ENCODE data around the gene PRKD1. TPM values are rescaled to one million over a fixed set of nuclear protein-coding genes. Genes with fewer than 3 reads are reported as not detected.
A peak's percentile ranks its signal among the peaks of the same experiment; 100 is the strongest.

PRKD1 gene
- total RNA-seq, 4 donors from 2014 or later = 1.2 to 6.7 (median 2.3) TPM

GRCh38 chr14:29926228-29926627 lies 1.4 kb downstream of the PRKD1 start:
- DNase-seq (ENCODE audit: low spot score in 2 of 2) = no peak
- WGBS, 2 donors = 20 to 23% methylated on average over 8 of the region's 8 CpGs
- H3K4me3 ChIP-seq (ENCODE audit: low read depth, poor library complexity, severe bottlenecking) = peak overlapping the region; percentile 24
- intact Hi-C loops (cut with DNase I; ENCODE audit: low total_unique reads) = no loop called here
- no peak for TF ChIP-seq CTCF (IDR thresholded peaks at IDR 0.05)
- TF ChIP-seq POLR2A (IDR thresholded peaks at IDR 0.05) = no peak

- intact Hi-C loops (cut with DNase I; ENCODE audit: low total_unique reads) = no loop called here
- no peak overlapping the region for H3K4me3 ChIP-seq (ENCODE audit: low read depth, poor library complexity, severe bottlenecking)
- no peak for DNase-seq (ENCODE audit: low spot score in 2 of 2)
- no peak for TF ChIP-seq POLR2A (IDR thresholded peaks at IDR 0.05)
- TF ChIP-seq CTCF (IDR thresholded peaks at IDR 0.05) = no peak
- WGBS, 2 donors = 56 to 73% methylated on average over 3 of the region's 3 CpGs
Measured at GRCh38 chr14:29925736-29926135, 1.9 kb downstream of the PRKD1 start.

- intact Hi-C loops (cut with DNase I; ENCODE audit: low total_unique reads) = no loop called here
- no peak overlapping the region for H3K4me3 ChIP-seq (ENCODE audit: low read depth, poor library complexity, severe bottlenecking)
- DNase-seq (ENCODE audit: low spot score in 2 of 2) = no peak
- TF ChIP-seq POLR2A (IDR thresholded peaks at IDR 0.05) = no peak
- TF ChIP-seq CTCF (IDR thresholded peaks at IDR 0.05) = no peak
- 79 to 84% methylated on average over 5 of the region's 5 CpGs for WGBS, 2 donors
Measured at GRCh38 chr14:29925101-29925722, 2.4 kb downstream of the PRKD1 start.

GRCh38 chr14:29919845-29920244 lies 7.8 kb downstream of the PRKD1 start:
- H3K4me3 ChIP-seq (ENCODE audit: low read depth, poor library complexity, severe bottlenecking) = no peak overlapping the region
- 89 to 96% methylated on average over 2 of the region's 2 CpGs for WGBS, 2 donors
- intact Hi-C loops (cut with DNase I; ENCODE audit: low total_unique reads) = no loop called here
- no peak for DNase-seq (ENCODE audit: low spot score in 2 of 2)
- no peak for TF ChIP-seq POLR2A (IDR thresholded peaks at IDR 0.05)
- no peak for TF ChIP-seq CTCF (IDR thresholded peaks at IDR 0.05)

- intact Hi-C loops (cut with DNase I; ENCODE audit: low total_unique reads) = no loop called here
- 66 to 76% methylated on average over 2 of the region's 2 CpGs for WGBS, 2 donors
- no peak overlapping the region for H3K4me3 ChIP-seq (ENCODE audit: low read depth, poor library complexity, severe bottlenecking)
- no peak for DNase-seq (ENCODE audit: low spot score in 2 of 2)
- no peak for TF ChIP-seq POLR2A (IDR thresholded peaks at IDR 0.05)
- TF ChIP-seq CTCF (IDR thresholded peaks at IDR 0.05) = no peak
Measured at GRCh38 chr14:29918981-29919380, 8.7 kb downstream of the PRKD1 start.

- intact Hi-C loops (cut with DNase I; ENCODE audit: low total_unique reads) = no loop called here
- no peak overlapping the region for H3K4me3 ChIP-seq (ENCODE audit: low read depth, poor library complexity, severe bottlenecking)
- no peak for DNase-seq (ENCODE audit: low spot score in 2 of 2)
- WGBS, 2 donors = 94% methylated on average over 5 of the region's 5 CpGs
- no peak for TF ChIP-seq POLR2A (IDR thresholded peaks at IDR 0.05)
- TF ChIP-seq CTCF (IDR thresholded peaks at IDR 0.05) = no peak
Measured at GRCh38 chr14:29913566-29913965, 14.1 kb downstream of the PRKD1 start.
